NB4 (cell line): ENCODE data around the gene RPL12.

Source experiments
- DNase-seq: peaks from one replicate; pipeline ENCODE4 v3.0.0; 2010; ENCODE audit warnings: low read depth
- H3K4me3 ChIP-seq: one replicate; pipeline ENCODE4 v1.5.1; 2011; ENCODE audit warnings: mild to moderate bottlenecking, low read depth, low read length, moderate library complexity
- CTCF ChIP-seq: IDR thresholded peaks from one replicate; pipeline ENCODE4 v1.5.1; 2012; ENCODE audit warnings: low read depth, low read length
- MAX ChIP-seq: IDR thresholded peaks from 2 replicates; pipeline ENCODE4 v1.6.1; 2011; ENCODE audit warnings: low read depth, low read length
- MYC ChIP-seq: IDR thresholded peaks from 2 replicates; pipeline ENCODE4 v1.6.1; 2011; ENCODE audit warnings: low read depth, low read length
- POLR2A ChIP-seq: IDR thresholded peaks from 2 replicates; pipeline ENCODE4 v1.6.1; 2011; ENCODE audit warnings: mild to moderate bottlenecking; ENCODE audit not compliant: insufficient read length; ENCODE audit errors: extremely low read depth

Gene RPL12

GRCh38 chr9:127444921-127445850 lies 6.0 kb downstream of the RPL12 start:
- no peak overlapping the region for H3K4me3 ChIP-seq
- peak; percentile 40 for DNase-seq
- TF ChIP-seq POLR2A = no peak
- TF ChIP-seq MAX = no peak
- TF ChIP-seq CTCF = no peak
- no peak for TF ChIP-seq MYC

- H3K4me3 ChIP-seq = no peak overlapping the region
- TF ChIP-seq POLR2A (no peak), MYC (no peak), MAX (no peak), CTCF (no peak)
- peak; percentile 39 for DNase-seq
These were observed 6.8 kb downstream of the RPL12 start for GRCh38 chr9:127444283-127444920.

- TF ChIP-seq POLR2A (no peak), MAX (no peak), MYC (no peak), CTCF (no peak)
- no peak for DNase-seq
- H3K4me3 ChIP-seq = no peak overlapping the region
These were observed 12.8 kb downstream of the RPL12 start for GRCh38 chr9:127438394-127438793.

- TF ChIP-seq MAX = no peak
- peak; percentile 5 for TF ChIP-seq CTCF
- no peak for DNase-seq
These were observed 13.5 kb downstream of the RPL12 start for GRCh38 chr9:127437497-127438264.

GRCh38 chr9:127430415-127430814 lies 20.8 kb downstream of the RPL12 start:
- DNase-seq = no peak
- H3K4me3 ChIP-seq = no peak overlapping the region
- no peak for TF ChIP-seq POLR2A
- no peak for TF ChIP-seq CTCF
- TF ChIP-seq MYC = no peak

More at GRCh38 chr9:127437497-127438264, 13.5 kb downstream of the RPL12 start:
- H3K4me3 ChIP-seq = no peak overlapping the region
